Naive thymus-derived CD4-positive, alpha-beta T cell (primary cell): ENCODE results near the gene TEX19. TPM values are rescaled to one million over a fixed set of nuclear protein-coding genes. Genes with fewer than 3 reads are reported as not detected.
A peak's percentile ranks its signal among the peaks of the same experiment; 100 is the strongest.

Source experiments
- ATAC-seq: fragments of 150-1000 bp; cut with Tn5 transposase; 2 replicates; pipeline ENCODE4 v1.10.0; 2021; ENCODE audit warnings: mild to moderate bottlenecking, moderate library complexity
- CTCF ChIA-PET: fragments of 350-600 bp; sonication (Branson Sonifier 250); formaldehyde crosslinking; loops from one replicate; lab custom pipeline; 2021; ENCODE audit warnings: antibody characterized with exemption; lab: Charles Lee
- POLR2A ChIA-PET: fragments of 350-600 bp; sonication (Branson Sonifier 250); formaldehyde crosslinking; loops from one replicate; lab custom pipeline; 2021; ENCODE audit warnings: antibody characterized with exemption, inconsistent platforms; lab: Charles Lee
- DNase-seq, 9 donors: peaks; one replicate each; pipeline versions ENCODE4 v3.0.0 to v3.0.0-alpha.2; 2020 to 2022; ENCODE audit warnings: mixed read lengths in 1 of 9
- H3K27ac ChIP-seq: one replicate; pipeline ENCODE4 v1.7.0; 2013; ENCODE audit warnings: mild to moderate bottlenecking, low read depth, low read length, moderate library complexity
- H3K27me3 ChIP-seq, 2 donors: one replicate each; pipeline ENCODE4 v1.7.0; 2013; ENCODE audit warnings: low read length in 2 of 2, mild to moderate bottlenecking in 2 of 2, moderate library complexity in 2 of 2; ENCODE audit not compliant: control insufficient read depth in 2 of 2, insufficient read depth in 2 of 2
- H3K36me3 ChIP-seq, 3 experiments: 1 replicate in 2 of 3; 2 replicates in 1 of 3; pipeline ENCODE4 v1.7.0; 2013; ENCODE audit warnings: low read length in 3 of 3, mild to moderate bottlenecking in 3 of 3, moderate library complexity in 1 of 3; ENCODE audit not compliant: insufficient read depth in 3 of 3, control insufficient read depth in 2 of 3
- H3K4me1 ChIP-seq, 2 donors: one replicate each; pipeline ENCODE4 v1.7.0; 2013; ENCODE audit warnings: low read length in 2 of 2, mild to moderate bottlenecking in 2 of 2, moderate library complexity in 1 of 2; ENCODE audit not compliant: control insufficient read depth in 2 of 2, insufficient read depth in 2 of 2
- H3K4me3 ChIP-seq: 2 replicates; pipeline ENCODE4 v1.7.0; 2013; ENCODE audit warnings: mild to moderate bottlenecking, low read length
- H3K9me3 ChIP-seq, 3 experiments: 1 replicate in 2 of 3; 2 replicates in 1 of 3; pipeline ENCODE4 v1.7.0; 2013; ENCODE audit warnings: low read length in 3 of 3; ENCODE audit not compliant: control insufficient read depth in 2 of 3
- H3K27ac Mint-ChIP-seq, 9 donors: one replicate each; pipeline ENCODE4 v1.8.0; 2020 to 2022; ENCODE audit warnings: mixed read lengths in 9 of 9, mild to moderate bottlenecking in 8 of 9, moderate library complexity in 5 of 9, inconsistent platforms in 2 of 9
- H3K27me3 Mint-ChIP-seq, 5 donors: one replicate each; pipeline ENCODE4 v1.8.0; 2021 to 2022; ENCODE audit warnings: mixed read lengths in 5 of 5, mild to moderate bottlenecking in 1 of 5
- H3K36me3 Mint-ChIP-seq, 5 donors: one replicate each; pipeline ENCODE4 v1.8.0; 2020 to 2022; ENCODE audit warnings: mixed read lengths in 5 of 5, mild to moderate bottlenecking in 3 of 5, inconsistent platforms in 1 of 5
- H3K4me1 Mint-ChIP-seq, 7 donors: one replicate each; pipeline ENCODE4 v1.8.0; 2020 to 2022; ENCODE audit warnings: mixed read lengths in 7 of 7, mild to moderate bottlenecking in 3 of 7, inconsistent platforms in 1 of 7
- H3K4me3 Mint-ChIP-seq, 10 donors: one replicate each; pipeline ENCODE4 v1.8.0; 2020 to 2022; ENCODE audit warnings: mild to moderate bottlenecking in 10 of 10, mixed read lengths in 10 of 10, moderate library complexity in 6 of 10, inconsistent platforms in 2 of 10
- H3K9me3 Mint-ChIP-seq, 11 donors: one replicate each; pipeline ENCODE4 v1.8.0; 2020 to 2022; ENCODE audit warnings: mixed read lengths in 11 of 11, mild to moderate bottlenecking in 4 of 11, inconsistent platforms in 1 of 11, moderate library complexity in 1 of 11
- intact Hi-C, 2 donors: fragments of 100-400 bp; cut with micrococcal nuclease; formaldehyde crosslinking; loops; one replicate each; pipeline ENCODE4 v1.15.1; 2023
- polyA plus RNA-seq, 2 donors: library from polyadenylated mRNA; unstranded; fragments of 300-500 nt; fragmentation: Illumina TruSeq; gene quantifications; one replicate each; pipeline ENCODE4 v1.2.3, GENCODE V29; 2021
- total RNA-seq, 6 experiments: library from RNA in 5 of 6; stranded (reverse) in 5 of 6; gene quantifications; 1 replicate in 5 of 6; 2 replicates in 1 of 6; pipeline ENCODE4 v1.2.3 and lab custom pipeline; 2021 to 2026

TEX19 gene
- total RNA-seq (not detected), polyA plus RNA-seq (not detected), total RNA-seq (lab: John Stamatoyannopoulos, UW) (not detected)

- Histone ChIP-seq H3K27me3 (no peaks in the 10 kb centered on the region), H3K9me3 (no peaks in the 10 kb centered on the region), H3K27ac (no peak within 1 kb of the TSS), H3K4me3 (no peak within 1 kb of the TSS), H3K36me3 (no peaks in the 10 kb centered on the region), H3K4me1 (no peaks in the 10 kb centered on the region)
- DNase-seq (no peak), ATAC-seq (peak; percentile 73)
- Mint-ChIP-seq H3K27me3 (peaks cover 5 to 26% (median 13%) of the 10 kb centered on the region in 5 donors), H3K4me1 (peaks cover 6 to 10% (median 8%) of the 10 kb centered on the region in 7 donors), H3K4me3 (peak within 1 kb of the TSS in 5 of 10 donors; percentile 0 to 41 (median 7)), H3K27ac (no peak within 1 kb of the TSS), H3K9me3 (no peaks in the 10 kb centered on the region), H3K36me3 (no peaks in the 10 kb centered on the region)
- ChIA-PET CTCF (no interaction called here), POLR2A (interaction anchor here (0.7 kb wide), 1 partner anchor 182 kb away, joined by 5 read pairs; no protein-coding TSS in a partner anchor)
- intact Hi-C loops: no loop called here
These were observed at the start of gene TEX19 for GRCh38 chr17:82358465-82359350. Gene TEX19 (plus strand): TSS chr17:82359247. CDS start chr17:82362151, 2,904 bp downstream.

GRCh38 chr17:82309656-82310570 lies 49.1 kb upstream of the TEX19 start:
- peaks cover 0 to 8% (median 4%) of the 10 kb centered on the region in 5 donors for H3K36me3 Mint-ChIP-seq
- Histone ChIP-seq H3K27ac (no peak overlapping the region), H3K4me1 (peaks cover 0 to 6% of the 10 kb centered on the region in 2 donors), H3K27me3 (no peaks in the 10 kb centered on the region), H3K9me3 (no peaks in the 10 kb centered on the region), H3K36me3 (peaks cover 0 to 16% (median 0%) of the 10 kb centered on the region in 3 experiments), H3K4me3 (no peak overlapping the region)
- intact Hi-C loops: no loop called here
- ATAC-seq (no peak), DNase-seq (no peak)
- no peak overlapping the region for H3K4me3 Mint-ChIP-seq
- peaks cover 20 to 37% (median 28%) of the 10 kb centered on the region in 7 donors for H3K4me1 Mint-ChIP-seq
- no peaks in the 10 kb centered on the region for H3K9me3 Mint-ChIP-seq
- H3K27me3 Mint-ChIP-seq: no peaks in the 10 kb centered on the region
- CTCF ChIA-PET: interaction anchor here (0.7 kb wide), 2 partner anchors 8 to 10 kb away, joined by 3 read pairs; partner anchors contain the start of gene CD7
- POLR2A ChIA-PET: interaction anchor here (0.7 to 12.6 kb wide), 5 partner anchors 7 to 682 kb away, joined by 3 to 237 read pairs (median 3); partner anchors contain the start of gene CD7
- peak overlapping the region in 3 of 9 donors; percentile 38 to 82 (median 56) for H3K27ac Mint-ChIP-seq

GRCh38 chr17:82310877-82311276 lies 48.2 kb upstream of the TEX19 start:
- no peak for ATAC-seq
- Mint-ChIP-seq H3K27ac (peak overlapping the region in 4 of 9 donors; percentile 32 to 74 (median 44)), H3K4me1 (peaks cover 22 to 32% (median 25%) of the 10 kb centered on the region in 7 donors), H3K9me3 (no peaks in the 10 kb centered on the region), H3K4me3 (no peak overlapping the region), H3K27me3 (no peaks in the 10 kb centered on the region), H3K36me3 (peaks cover 0 to 12% (median 4%) of the 10 kb centered on the region in 5 donors)
- H3K27me3 ChIP-seq: no peaks in the 10 kb centered on the region
- CTCF ChIA-PET: interaction anchor here (3.7 kb wide), 1 partner anchor 9 kb away, joined by 18 read pairs; no protein-coding TSS in a partner anchor
- no peak overlapping the region for H3K27ac ChIP-seq
- peaks cover 0 to 7% of the 10 kb centered on the region in 2 donors for H3K4me1 ChIP-seq
- intact Hi-C loops: no loop called here
- H3K9me3 ChIP-seq: no peaks in the 10 kb centered on the region
- H3K4me3 ChIP-seq: no peak overlapping the region
- no peak for DNase-seq
- H3K36me3 ChIP-seq: peaks cover 0 to 24% (median 0%) of the 10 kb centered on the region in 3 experiments
- POLR2A ChIA-PET: interaction anchor here (1.3 to 12.6 kb wide), 2 partner anchors 10 to 22 kb away, joined by 3 to 237 read pairs; no protein-coding TSS in a partner anchor

- Mint-ChIP-seq H3K27me3 (no peaks in the 10 kb centered on the region), H3K9me3 (no peaks in the 10 kb centered on the region), H3K27ac (peak overlapping the region in 1 of 9 donors; percentile 38), H3K4me1 (peaks cover 14 to 24% (median 19%) of the 10 kb centered on the region in 7 donors), H3K36me3 (peaks cover 0 to 19% (median 4%) of the 10 kb centered on the region in 5 donors), H3K4me3 (no peak overlapping the region)
- H3K4me1 ChIP-seq: peaks cover 0 to 7% of the 10 kb centered on the region in 2 donors
- intact Hi-C loops: no loop called here
- H3K27ac ChIP-seq: no peak overlapping the region
- peaks cover 0 to 35% (median 0%) of the 10 kb centered on the region in 3 experiments for H3K36me3 ChIP-seq
- ChIA-PET CTCF (interaction anchor here (3.7 kb wide), 1 partner anchor 10 kb away, joined by 18 read pairs; no protein-coding TSS in a partner anchor), POLR2A (interaction anchor here (1.1 to 12.6 kb wide), 2 partner anchors 11 to 18 kb away, joined by 3 to 237 read pairs; no protein-coding TSS in a partner anchor)
- no peak overlapping the region for H3K4me3 ChIP-seq
- ATAC-seq (no peak), DNase-seq (no peak)
- H3K9me3 ChIP-seq: no peaks in the 10 kb centered on the region
- H3K27me3 ChIP-seq: no peaks in the 10 kb centered on the region
These were observed 47.1 kb upstream of the TEX19 start for GRCh38 chr17:82311971-82312370.

GRCh38 chr17:82313195-82314011 lies 45.6 kb upstream of the TEX19 start:
- Histone ChIP-seq H3K4me3 (no peak overlapping the region), H3K4me1 (peaks cover 8 to 13% of the 10 kb centered on the region in 2 donors), H3K36me3 (peaks cover 0 to 39% (median 0%) of the 10 kb centered on the region in 3 experiments), H3K9me3 (no peaks in the 10 kb centered on the region), H3K27me3 (no peaks in the 10 kb centered on the region), H3K27ac (peak overlapping the region; percentile 91)
- Mint-ChIP-seq H3K36me3 (peaks cover 0 to 19% (median 4%) of the 10 kb centered on the region in 5 donors), H3K9me3 (no peaks in the 10 kb centered on the region), H3K27ac (peak overlapping the region in 7 of 9 donors; percentile 6 to 86 (median 75)), H3K27me3 (no peaks in the 10 kb centered on the region), H3K4me3 (peak overlapping the region in 8 of 10 donors; percentile 15 to 71 (median 56)), H3K4me1 (peaks cover 9 to 23% (median 18%) of the 10 kb centered on the region in 7 donors)
- ATAC-seq (no peak), DNase-seq (no peak)
- ChIA-PET CTCF (interaction anchor here (0.6 to 3.7 kb wide), 2 partner anchors 12 to 40 kb away, joined by 5 to 18 read pairs; no protein-coding TSS in a partner anchor), POLR2A (interaction anchor here (12.6 kb wide), 1 partner anchor 13 kb away, joined by 237 read pairs; no protein-coding TSS in a partner anchor)
- intact Hi-C loops: no loop called here
